C4-2B (cell line): ENCODE measurements around the gene LVRN.

Source experiments
- H3K27ac ChIP-seq: fragments of 450-650 bp; 2 replicates; pipeline ENCODE4 v1.5.1; 2017
- CTCF ChIP-seq: fragments of 450-650 bp; conservative IDR thresholded peaks from 2 replicates; pipeline ENCODE4 v1.5.1; 2017; ENCODE audit warnings: mild to moderate bottlenecking
- ZFX ChIP-seq: fragments of 450-650 bp; IDR thresholded peaks from 2 replicates; pipeline ENCODE4 v1.6.1; 2017

The LVRN gene

GRCh38 chr5:116046261-116046660 lies 84.0 kb downstream of the LVRN start:
- TF ChIP-seq ZFX (no peak), CTCF (no peak)
- no peak overlapping the region for H3K27ac ChIP-seq

- H3K27ac ChIP-seq = no peak overlapping the region
Measured at GRCh38 chr5:116046823-116047222, 84.5 kb downstream of the LVRN start.

GRCh38 chr5:116058346-116058936 lies 96.2 kb downstream of the LVRN start:
- H3K27ac ChIP-seq = no peak overlapping the region
- TF ChIP-seq ZFX (no peak), CTCF (no peak)

More at GRCh38 chr5:116046823-116047222, 84.5 kb downstream of the LVRN start:
- TF ChIP-seq ZFX = no peak
- no peak for TF ChIP-seq CTCF

GRCh38 chr5:116062352-116062751 lies 100.1 kb downstream of the LVRN start:
- no peak overlapping the region for H3K27ac ChIP-seq
- no peak for TF ChIP-seq ZFX
- TF ChIP-seq CTCF = peak; percentile 17; the same call in 1 of the 2 replicates

- TF ChIP-seq ZFX (no peak), CTCF (no peak)
- H3K27ac ChIP-seq = no peak overlapping the region
Measured at GRCh38 chr5:116063950-116064349, 101.7 kb downstream of the LVRN start.

GRCh38 chr5:116068028-116068632 lies 105.9 kb downstream of the LVRN start:
- H3K27ac ChIP-seq = no peak overlapping the region
- TF ChIP-seq CTCF = peak; percentile 91
- TF ChIP-seq ZFX = no peak

GRCh38 chr5:116071211-116071610 lies 108.9 kb downstream of the LVRN start:
- no peak for TF ChIP-seq ZFX
- TF ChIP-seq CTCF = no peak
- no peak overlapping the region for H3K27ac ChIP-seq
